ENCODE results near the gene MATK. TPM values are rescaled to one million over a fixed set of nuclear protein-coding genes. Genes with fewer than 3 reads are reported as not detected.

The MATK gene
- 25.1 TPM for total RNA-seq

GRCh38 chr19:3785938-3786824, at the start of gene MATK:
Gene MATK, minus strand, starts transcription at chr19:3786381. Its CDS starts 1,246 bp downstream, at chr19:3785135.

GRCh38 chr19:3771906-3772455, 14.2 kb downstream of the MATK start, which contains the start of gene RAX2:
Gene RAX2, minus strand, starts transcription at chr19:3772228. Its CDS starts 486 bp downstream, at chr19:3771742.

GRCh38 chr19:3762501-3763459, 23.4 kb downstream of the MATK start, which contains the start of gene MRPL54:
Gene MRPL54, plus strand, starts transcription at chr19:3762682. Its CDS starts 19 bp downstream, at chr19:3762701.

GRCh38 chr19:3761382-3762129, 24.6 kb downstream of the MATK start, which contains the start of gene APBA3:
Gene APBA3, minus strand, starts transcription at chr19:3761692. Its CDS starts 1,428 bp downstream, at chr19:3760264.

Small RNA genes within 50 kb of the gene (small RNA-seq; reads per million reads assigned to genes)
- gene AC005777.1: not detected

Other genes with a start within 250 kb of the MATK start
- not detected for gene TEKTIP1, start 247.2 kb downstream of the MATK start, total RNA-seq
- 38.5 TPM for gene MFSD12, start 228.8 kb downstream of the MATK start, total RNA-seq
- gene HMG20B, start 213.4 kb downstream of the MATK start, total RNA-seq: 20.8 TPM
- gene GIPC3, start 200.9 kb downstream of the MATK start, total RNA-seq: 0.23 TPM
- 1.4 TPM for gene TBXA2R, start 179.5 kb downstream of the MATK start, total RNA-seq
- 16.6 TPM for gene CACTIN, start 159.6 kb downstream of the MATK start, total RNA-seq
- 27.9 TPM for gene PIP5K1C, start 85.9 kb downstream of the MATK start, total RNA-seq
- 1.2 TPM for gene TJP3, start 78.0 kb downstream of the MATK start, total RNA-seq
- 11.3 TPM for gene APBA3, start 24.7 kb downstream of the MATK start, total RNA-seq
- 34.4 TPM for gene MRPL54, start 23.7 kb downstream of the MATK start, total RNA-seq
- gene RAX2, start 14.2 kb downstream of the MATK start, total RNA-seq: not detected
- gene ZFR2, start 82.7 kb upstream of the MATK start, total RNA-seq: 12.0 TPM
- 105 TPM for gene ATCAY, start 94.3 kb upstream of the MATK start, total RNA-seq
- gene NMRK2, start 146.7 kb upstream of the MATK start, total RNA-seq: not detected
- gene DAPK3, start 184.7 kb upstream of the MATK start, total RNA-seq: 58.1 TPM
- 1,635 TPM for gene EEF2, start 199.1 kb upstream of the MATK start, total RNA-seq
- 21.9 TPM for gene PIAS4, start 221.4 kb upstream of the MATK start, total RNA-seq